HG02981 (cell line): Measurements from ENCODE around the gene ZBTB24.
"Not testable (repeated sequence)": the region's sequence is repeated elsewhere in the genome, so short reads cannot be mapped to it uniquely, and the experiment has no call there.

Experiments used
- ATAC-seq: cut with Tn5 transposase; IDR thresholded peaks from one replicate; pipeline ENCODE4 v1.9.1; 2021; ENCODE audit warnings: mild to moderate bottlenecking, moderate library complexity; ENCODE audit not compliant: unreplicated experiment

Gene ZBTB24

GRCh38 chr6:109482905-109483734 lies at the start of gene ZBTB24:
TSS of gene ZBTB24 (minus strand) at chr6:109483219. CDS start at chr6:109482026, 1,193 bp downstream.
- peak; percentile 89 for ATAC-seq

- no peak for ATAC-seq
Observed at GRCh38 chr6:109531446-109531845, 48.4 kb upstream of the ZBTB24 start.

- ATAC-seq, result no peak
Observed at GRCh38 chr6:109527989-109528388, 45.0 kb upstream of the ZBTB24 start.

- ATAC-seq, result no peak
Observed at GRCh38 chr6:109526905-109527628, 44.0 kb upstream of the ZBTB24 start.

- no peak for ATAC-seq
Observed at GRCh38 chr6:109524129-109524528, 41.1 kb upstream of the ZBTB24 start.

- ATAC-seq, result no peak
Observed at GRCh38 chr6:109523478-109523877, 40.5 kb upstream of the ZBTB24 start.

- ATAC-seq, result no peak
Observed at GRCh38 chr6:109521080-109521479, 38.1 kb upstream of the ZBTB24 start.

GRCh38 chr6:109519647-109520046 lies 36.6 kb upstream of the ZBTB24 start:
- not testable (repeated sequence) for ATAC-seq

- ATAC-seq, result no peak
Observed at GRCh38 chr6:109516929-109517328, 33.9 kb upstream of the ZBTB24 start.

- no peak for ATAC-seq
Observed at GRCh38 chr6:109515781-109516409, 32.9 kb upstream of the ZBTB24 start.

GRCh38 chr6:109514946-109515345 lies 31.9 kb upstream of the ZBTB24 start:
- ATAC-seq, result no peak

- no peak for ATAC-seq
Observed at GRCh38 chr6:109513571-109514071, 30.6 kb upstream of the ZBTB24 start.

GRCh38 chr6:109512271-109512817 lies 29.3 kb upstream of the ZBTB24 start:
- no peak for ATAC-seq

- no peak for ATAC-seq
Observed at GRCh38 chr6:109511832-109512231, 28.8 kb upstream of the ZBTB24 start.

GRCh38 chr6:109510358-109510757 lies 27.3 kb upstream of the ZBTB24 start:
- no peak for ATAC-seq

- no peak for ATAC-seq
Observed at GRCh38 chr6:109508166-109508860, 25.3 kb upstream of the ZBTB24 start.

- ATAC-seq, result no peak
Observed at GRCh38 chr6:109507490-109508072, 24.6 kb upstream of the ZBTB24 start.

- no peak for ATAC-seq
Observed at GRCh38 chr6:109506841-109507240, 23.8 kb upstream of the ZBTB24 start.

- ATAC-seq, result no peak
Observed at GRCh38 chr6:109506314-109506713, 23.3 kb upstream of the ZBTB24 start.
